OCI-LY7 (cell line): ENCODE measurements around the gene FAM110D. TPM values are rescaled to one million over a fixed set of nuclear protein-coding genes. Genes with fewer than 3 reads are reported as not detected.

ENCODE experiments used
- BruUV-seq: library from RNA; stranded (reverse); fragments of 400-500 nt; replicated peaks from 2 replicates; lab custom pipeline; 2021; lab: Mats Ljungman, UMichigan
- CTCF ChIA-PET: fragments of 300-600 bp; sonication (Branson Sonifier 250); formaldehyde crosslinking; loops from one replicate; lab custom pipeline; 2022; ENCODE audit warnings: antibody characterized with exemption; ENCODE audit not compliant: unreplicated experiment; lab: Charles Lee
- POLR2A ChIA-PET: fragments of 300-600 bp; sonication (Branson Sonifier 250); formaldehyde crosslinking; loops from one replicate; lab custom pipeline; 2022; ENCODE audit warnings: antibody characterized with exemption; lab: Charles Lee
- DNase-seq: peaks from one replicate; pipeline ENCODE4 v3.0.0-alpha.2; 2015; ENCODE audit warnings: low spot score
- H2AFZ ChIP-seq: fragments of 200-600 bp; sonication (generic), shearing (Covaris generic); 2 replicates; pipeline ENCODE4 v1.6.1; 2014; ENCODE audit warnings: mild to moderate bottlenecking, antibody characterized with exemption, low read length, moderate library complexity
- H3K27ac ChIP-seq: fragments of 200-600 bp; sonication (generic); 2 replicates; pipeline ENCODE4 v1.5.1; 2014; ENCODE audit warnings: mixed run types, low read depth, mild to moderate bottlenecking, moderate library complexity, low read length, inconsistent platforms; ENCODE audit not compliant: poor library complexity, severe bottlenecking
- H3K36me3 ChIP-seq: fragments of 200-600 bp; sonication (generic); 2 replicates; pipeline ENCODE4 v1.6.1; 2014; ENCODE audit warnings: mild to moderate bottlenecking, antibody characterized with exemption, low read length, moderate library complexity, mixed read lengths; ENCODE audit not compliant: insufficient read depth
- H3K4me1 ChIP-seq: fragments of 200-600 bp; sonication (generic); 2 replicates; pipeline ENCODE4 v1.5.1; 2014; ENCODE audit warnings: mild to moderate bottlenecking, low read length; ENCODE audit not compliant: insufficient read depth, poor library complexity, severe bottlenecking
- H3K4me2 ChIP-seq: fragments of 200-600 bp; sonication (generic); 2 replicates; pipeline ENCODE4 v1.6.1; 2014; ENCODE audit warnings: mild to moderate bottlenecking, low read length
- H3K4me3 ChIP-seq: fragments of 200-600 bp; sonication (generic); 2 replicates; pipeline ENCODE4 v1.5.1; 2014; ENCODE audit warnings: mild to moderate bottlenecking, low read depth, low read length; ENCODE audit not compliant: poor library complexity, severe bottlenecking
- H3K79me2 ChIP-seq: fragments of 200-600 bp; sonication (generic); 2 replicates; pipeline ENCODE4 v1.6.1; 2016; ENCODE audit warnings: low read depth, mild to moderate bottlenecking, low read length, moderate library complexity, mixed read lengths; ENCODE audit not compliant: insufficient read depth
- H3K9me2 ChIP-seq: fragments of 200-600 bp; sonication (generic); 2 replicates; pipeline ENCODE4 v1.6.1; 2016; ENCODE audit warnings: mild to moderate bottlenecking, low read length, mixed read lengths; ENCODE audit not compliant: insufficient read depth
- H3K9me3 ChIP-seq: fragments of 200-600 bp; sonication (generic); 2 replicates; pipeline ENCODE4 v1.6.1; 2014; ENCODE audit warnings: mild to moderate bottlenecking, mixed run types, low read length, mixed read lengths
- H4K20me1 ChIP-seq: fragments of 200-600 bp; sonication (generic); 2 replicates; pipeline ENCODE4 v1.6.1; 2014; ENCODE audit warnings: mild to moderate bottlenecking, antibody characterized with exemption, low read length, moderate library complexity, mixed read lengths; ENCODE audit not compliant: insufficient read depth
- CTCF ChIP-seq: fragments of 200-600 bp; sonication (generic); conservative IDR thresholded peaks from 2 replicates; pipeline ENCODE4 v1.5.1; 2014; ENCODE audit warnings: mild to moderate bottlenecking, antibody characterized with exemption, low read length, moderate library complexity, mixed read lengths
- EZH2phosphoT487 ChIP-seq: fragments of 200-600 bp; sonication (generic); IDR thresholded peaks from 2 replicates; pipeline ENCODE4 v1.6.1; 2018; ENCODE audit warnings: low read depth, borderline replicate concordance, mild to moderate bottlenecking, mixed run types, antibody characterized with exemption, low read length, moderate library complexity, mixed read lengths
- intact Hi-C: fragments of 100-400 bp; cut with micrococcal nuclease; formaldehyde crosslinking; loops from one replicate; pipeline ENCODE4 v1.10.0; 2022; ENCODE audit not compliant: unreplicated experiment
- total RNA-seq, 2 experiments: library from RNA; depleted of rRNA in 1 of 2; stranded (reverse); fragments of >200 nt in 1 of 2; shearing (Covaris generic) in 1 of 2; gene quantifications; 2 replicates each; pipeline ENCODE4 v1.2.3, GENCODE V29; 2014 to 2022

Gene FAM110D
- total RNA-seq, 2 experiments from 2014 or later: 0.11 TPM; not detected in 1

GRCh38 chr1:26155370-26156284 lies 3.3 kb upstream of the FAM110D start:
- Histone ChIP-seq H3K4me1 (peaks cover 11% of the 10 kb centered on the region), H3K79me2 (no peaks in the 10 kb centered on the region), H2AFZ (no peak overlapping the region), H3K27ac (no peak overlapping the region), H4K20me1 (no peaks in the 10 kb centered on the region), H3K4me2 (no peak overlapping the region; the same call in 1 of the 2 replicates), H3K4me3 (no peak overlapping the region), H3K36me3 (no peaks in the 10 kb centered on the region), H3K9me3 (no peaks in the 10 kb centered on the region), H3K9me2 (no peaks in the 10 kb centered on the region)
- intact Hi-C loops: no loop called here
- ChIA-PET CTCF (no interaction called here), POLR2A (no interaction called here)
- TF ChIP-seq CTCF: no peak
- TF ChIP-seq EZH2phosphoT487: no peak
- no TSS peak for BruUV-seq
- DNase-seq: no peak

DNA sequence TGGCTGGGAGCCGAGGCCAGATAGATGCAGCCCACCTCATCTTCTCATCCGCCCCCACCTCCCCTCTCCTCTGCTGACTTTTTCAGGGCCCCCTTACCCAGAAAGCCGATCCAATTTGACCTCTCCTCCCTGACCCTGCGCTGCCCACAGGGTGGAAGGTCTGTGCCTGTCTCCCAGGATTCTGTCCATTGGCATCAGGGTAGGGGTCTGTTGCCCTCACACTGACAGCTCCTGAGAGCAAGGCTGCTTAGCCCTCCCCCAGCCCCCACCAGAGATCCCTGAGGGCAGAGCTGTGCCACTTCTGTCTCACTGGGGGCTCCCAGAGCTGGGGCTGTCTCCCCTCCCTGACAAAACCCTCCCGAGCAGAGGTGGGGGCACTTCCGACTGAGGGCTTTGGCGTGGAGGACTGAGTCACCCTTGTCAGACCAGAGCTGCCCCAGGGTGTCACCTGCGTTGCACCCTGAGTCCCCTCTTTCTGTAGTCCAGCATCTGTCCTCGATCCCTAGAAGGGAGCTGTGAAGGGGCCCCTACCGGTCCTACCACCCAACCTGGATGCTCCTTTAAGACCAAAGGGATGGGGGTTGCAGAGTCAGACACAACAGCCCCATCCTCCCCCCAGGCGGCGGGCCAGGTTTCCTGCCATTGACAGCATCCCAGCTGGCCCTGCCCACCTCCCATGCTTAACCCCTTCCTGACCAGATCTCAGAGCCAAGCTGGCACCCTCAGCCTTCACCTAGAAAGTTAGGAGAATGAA lies 2.4 kb upstream of the FAM110D start:
- intact Hi-C loops: no loop called here
- Histone ChIP-seq H2AFZ (no peak overlapping the region), H4K20me1 (no peaks in the 10 kb centered on the region), H3K9me3 (no peaks in the 10 kb centered on the region), H3K9me2 (no peaks in the 10 kb centered on the region), H3K36me3 (no peaks in the 10 kb centered on the region), H3K27ac (no peak overlapping the region), H3K4me1 (peaks cover 11% of the 10 kb centered on the region), H3K4me3 (no peak overlapping the region), H3K4me2 (peak overlapping the region; percentile 16), H3K79me2 (no peaks in the 10 kb centered on the region)
- TF ChIP-seq EZH2phosphoT487 (no peak), CTCF (no peak)
- no peak for DNase-seq
- POLR2A ChIA-PET: no interaction called here
- BruUV-seq: no TSS peak
- CTCF ChIA-PET: no interaction called here
